ENCODE measurements around the gene PSEN1. TPM values are rescaled to one million over a fixed set of nuclear protein-coding genes. Genes with fewer than 3 reads are reported as not detected.

Gene PSEN1
- total RNA-seq, 1 donor from 2014 or later: 41.1 TPM

DNA sequence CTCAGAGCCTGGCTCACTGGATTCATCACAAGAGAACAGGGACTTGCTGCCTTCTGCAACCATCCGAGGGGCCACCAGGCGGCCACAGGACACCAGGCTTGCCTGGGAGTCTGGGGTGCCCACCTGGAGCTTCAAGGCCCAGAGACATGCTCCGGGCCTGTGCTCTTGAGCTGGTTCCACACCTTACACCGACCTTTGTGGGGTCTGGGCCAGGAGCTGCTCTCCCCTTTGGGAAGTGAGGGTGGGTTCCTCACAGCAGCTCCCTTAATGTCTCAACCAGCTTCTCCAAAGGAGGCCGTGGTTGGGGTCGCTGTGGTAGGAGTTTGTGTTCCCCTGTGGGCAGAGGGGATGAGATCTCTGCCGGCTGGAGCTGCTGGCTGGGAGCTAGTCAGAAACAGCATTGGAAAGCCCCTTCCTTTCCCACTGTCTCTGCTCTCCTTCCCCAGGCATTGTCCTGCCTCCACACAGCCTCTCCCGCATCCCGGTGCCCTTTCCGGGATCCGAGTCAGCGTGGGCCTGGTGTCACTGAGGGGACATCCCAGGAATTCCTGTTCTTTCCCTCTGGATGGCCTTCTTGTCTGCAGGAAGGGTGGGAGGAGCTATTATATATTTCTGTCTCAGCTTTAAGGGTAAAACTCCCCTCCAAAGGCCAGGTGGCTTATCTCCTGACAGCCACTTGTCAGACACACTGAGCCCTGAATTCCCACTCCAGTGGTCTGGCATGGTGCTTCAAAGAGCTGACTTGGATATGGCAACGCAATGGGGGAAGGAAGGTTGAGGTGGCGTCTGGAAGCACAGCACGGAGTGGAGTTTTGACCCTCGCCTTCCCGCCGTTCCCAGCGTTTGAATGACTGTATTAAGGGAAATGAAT is 95.9 kb downstream of the PSEN1 start:
- no peak for DNase-seq (ENCODE audit: low spot score)
- H3K36me3 Mint-ChIP-seq (ENCODE audit: low read depth): peaks cover 3% of the 10 kb centered on the region
- H3K4me3 Mint-ChIP-seq: no peak overlapping the region
- H3K27ac Mint-ChIP-seq: no peak overlapping the region
- peaks cover 7% of the 10 kb centered on the region for H3K4me1 Mint-ChIP-seq (ENCODE audit: low read depth)
- intact Hi-C loops (cut with micrococcal nuclease): no loop called here
- H3K27me3 Mint-ChIP-seq (ENCODE audit: insufficient read depth): peaks cover 42% of the 10 kb centered on the region
- H3K9me3 Mint-ChIP-seq: no peaks in the 10 kb centered on the region

DNA sequence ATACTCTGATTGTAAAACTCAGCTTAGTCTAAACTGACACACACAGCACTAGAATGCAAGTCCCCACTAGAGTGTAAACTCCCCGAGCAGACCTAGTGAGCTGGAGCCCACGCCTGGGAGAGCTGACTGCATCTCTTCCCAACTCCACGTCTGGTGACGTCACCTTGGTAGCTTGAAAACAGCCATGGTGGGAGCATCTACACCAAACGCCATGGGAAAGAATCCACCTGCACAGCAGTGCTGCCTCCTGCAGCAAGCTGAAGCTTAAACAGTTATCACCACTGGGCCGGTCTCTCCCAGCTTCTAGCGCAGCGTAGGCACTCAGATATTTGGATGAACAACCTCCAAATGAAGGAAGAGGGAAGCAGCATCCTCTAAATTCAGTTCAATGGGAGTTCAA is 96.7 kb downstream of the PSEN1 start:
- intact Hi-C loops (cut with micrococcal nuclease): no loop called here
- Mint-ChIP-seq H3K27ac (no peak overlapping the region), H3K27me3 (ENCODE audit: insufficient read depth) (peaks cover 43% of the 10 kb centered on the region), H3K9me3 (no peaks in the 10 kb centered on the region), H3K36me3 (ENCODE audit: low read depth) (peaks cover 3% of the 10 kb centered on the region), H3K4me1 (ENCODE audit: low read depth) (peaks cover 7% of the 10 kb centered on the region), H3K4me3 (no peak overlapping the region)
- no peak for DNase-seq (ENCODE audit: low spot score)

DNA sequence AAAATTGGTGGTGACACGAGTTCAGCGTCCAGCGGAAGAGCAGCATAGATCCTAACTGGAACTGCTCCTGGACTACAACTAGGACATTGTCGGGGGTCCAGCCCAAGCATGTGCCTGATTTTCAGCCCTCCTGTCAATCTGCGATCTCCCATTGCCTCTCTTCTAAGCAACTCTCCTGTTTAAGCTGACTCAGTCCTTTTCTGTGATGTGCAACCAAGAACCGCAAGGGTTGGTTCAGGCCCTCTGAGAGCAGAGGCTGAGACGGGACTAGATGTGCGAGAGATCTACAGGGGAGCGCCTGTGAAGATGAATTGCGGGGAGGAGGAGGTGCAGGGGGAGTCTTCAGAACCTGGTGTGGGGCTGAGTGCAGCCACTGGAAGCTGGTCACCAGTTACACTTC is 97.3 kb downstream of the PSEN1 start:
- no peak overlapping the region for H3K27ac Mint-ChIP-seq
- no peak for DNase-seq (ENCODE audit: low spot score)
- no peak overlapping the region for H3K4me3 Mint-ChIP-seq
- intact Hi-C loops (cut with micrococcal nuclease): no loop called here
- peaks cover 10% of the 10 kb centered on the region for H3K4me1 Mint-ChIP-seq (ENCODE audit: low read depth)
- H3K9me3 Mint-ChIP-seq: no peaks in the 10 kb centered on the region
- peaks cover 46% of the 10 kb centered on the region for H3K27me3 Mint-ChIP-seq (ENCODE audit: insufficient read depth)
- H3K36me3 Mint-ChIP-seq (ENCODE audit: low read depth): peaks cover 2% of the 10 kb centered on the region

DNA sequence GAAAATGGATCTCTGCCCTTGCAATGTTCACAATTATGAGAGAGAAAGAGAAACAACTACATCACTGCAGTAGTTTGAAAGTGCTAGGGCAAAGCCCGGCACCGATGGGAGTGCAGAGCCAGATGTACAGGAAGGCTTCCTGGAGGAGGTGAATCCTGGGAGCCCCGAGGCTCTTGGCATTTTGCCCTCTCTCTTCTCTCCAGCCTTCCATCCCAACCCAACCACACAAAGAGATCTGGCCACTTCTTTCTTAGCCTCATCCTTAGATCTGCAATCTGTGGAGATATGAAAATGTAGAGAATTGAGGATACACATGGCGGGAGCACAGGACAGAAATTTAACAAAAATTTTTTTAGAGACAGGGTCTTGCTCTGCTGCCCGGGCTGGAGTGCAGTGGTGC is 97.7 kb downstream of the PSEN1 start:
- peaks cover 2% of the 10 kb centered on the region for H3K36me3 Mint-ChIP-seq (ENCODE audit: low read depth)
- H3K4me1 Mint-ChIP-seq (ENCODE audit: low read depth): peaks cover 15% of the 10 kb centered on the region
- peaks cover 51% of the 10 kb centered on the region for H3K27me3 Mint-ChIP-seq (ENCODE audit: insufficient read depth)
- H3K9me3 Mint-ChIP-seq: no peaks in the 10 kb centered on the region
- no peak for DNase-seq (ENCODE audit: low spot score)
- H3K4me3 Mint-ChIP-seq: no peak overlapping the region
- intact Hi-C loops (cut with micrococcal nuclease): no loop called here
- H3K27ac Mint-ChIP-seq: no peak overlapping the region

DNA sequence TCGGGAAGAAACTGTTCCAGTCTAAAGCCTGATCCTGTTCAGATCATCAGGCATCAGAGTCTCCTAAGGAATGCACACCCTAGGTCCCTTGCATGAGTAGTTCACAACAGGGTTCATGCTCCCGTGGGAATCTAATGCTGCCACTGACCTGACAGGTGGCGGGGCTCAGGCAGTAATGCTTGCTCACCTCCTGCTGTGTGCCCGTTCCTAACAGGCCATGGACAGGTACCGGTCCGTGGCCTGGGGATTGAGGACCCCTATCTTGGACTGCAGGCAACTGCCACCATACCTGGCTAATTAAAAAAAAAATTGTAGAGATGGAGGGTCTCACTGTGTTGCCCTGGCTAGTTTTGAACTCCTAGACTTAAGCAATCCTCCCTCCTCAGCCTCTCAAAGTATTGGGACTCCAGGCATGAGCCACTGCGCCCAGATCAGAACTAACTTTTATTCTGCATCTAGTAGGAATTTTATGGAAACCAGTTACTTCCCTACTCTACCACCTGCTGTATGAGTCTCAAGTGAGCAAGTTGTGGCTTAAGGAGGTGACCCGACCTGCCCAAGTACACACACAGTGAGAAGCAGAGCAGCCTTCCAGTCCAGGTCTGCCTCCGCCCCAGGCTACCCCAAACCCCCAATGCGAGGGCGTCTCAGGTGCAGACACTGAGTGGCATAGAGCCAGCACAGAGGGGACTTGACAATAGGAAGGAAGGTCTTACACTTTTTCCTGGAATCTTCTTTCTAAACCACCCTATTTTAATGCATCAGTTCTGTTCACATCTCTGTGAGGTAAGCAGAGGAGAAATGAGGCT is 98.5 kb downstream of the PSEN1 start:
- H3K27ac Mint-ChIP-seq: no peak overlapping the region
- H3K4me1 Mint-ChIP-seq (ENCODE audit: low read depth): peaks cover 15% of the 10 kb centered on the region
- no peak for DNase-seq (ENCODE audit: low spot score)
- H3K9me3 Mint-ChIP-seq: no peaks in the 10 kb centered on the region
- peaks cover 55% of the 10 kb centered on the region for H3K27me3 Mint-ChIP-seq (ENCODE audit: insufficient read depth)
- H3K4me3 Mint-ChIP-seq: no peak overlapping the region
- peaks cover 2% of the 10 kb centered on the region for H3K36me3 Mint-ChIP-seq (ENCODE audit: low read depth)
- intact Hi-C loops (cut with micrococcal nuclease): no loop called here

DNA sequence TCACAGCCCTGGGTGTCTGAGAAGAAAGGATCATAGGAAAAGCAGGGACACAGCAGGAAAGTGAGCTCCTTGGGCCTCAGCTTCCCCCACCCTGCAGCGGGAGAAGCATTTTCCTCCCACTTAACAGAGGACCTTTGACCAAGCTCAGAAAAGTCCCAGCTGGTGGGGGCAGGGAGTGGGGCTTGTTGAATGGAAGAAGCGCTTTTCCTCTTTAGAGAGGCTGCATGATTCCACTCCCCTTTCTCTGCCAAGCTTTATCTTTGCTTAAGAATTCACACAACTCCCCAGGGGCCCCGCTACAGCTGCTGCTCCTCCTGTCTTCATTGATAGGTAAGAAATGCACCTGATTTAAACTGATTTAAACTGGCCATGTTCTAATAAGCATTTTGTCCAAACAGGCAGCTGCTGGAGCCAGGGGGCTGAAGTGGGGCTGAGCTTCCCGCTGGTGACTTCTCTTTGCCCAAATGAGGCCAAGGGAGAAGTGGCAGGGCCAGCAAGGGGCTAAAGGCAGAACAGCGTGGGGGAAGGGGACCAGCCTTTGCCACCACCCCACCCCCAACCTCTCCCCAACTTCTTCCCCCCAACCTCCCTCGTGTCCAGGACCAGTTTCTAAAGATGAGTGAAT is 99.3 kb downstream of the PSEN1 start:
- no peak for DNase-seq (ENCODE audit: low spot score)
- H3K36me3 Mint-ChIP-seq (ENCODE audit: low read depth): peaks cover 2% of the 10 kb centered on the region
- peaks cover 15% of the 10 kb centered on the region for H3K4me1 Mint-ChIP-seq (ENCODE audit: low read depth)
- no peaks in the 10 kb centered on the region for H3K9me3 Mint-ChIP-seq
- H3K27me3 Mint-ChIP-seq (ENCODE audit: insufficient read depth): peaks cover 62% of the 10 kb centered on the region
- H3K27ac Mint-ChIP-seq: no peak overlapping the region
- intact Hi-C loops (cut with micrococcal nuclease): no loop called here
- no peak overlapping the region for H3K4me3 Mint-ChIP-seq

DNA sequence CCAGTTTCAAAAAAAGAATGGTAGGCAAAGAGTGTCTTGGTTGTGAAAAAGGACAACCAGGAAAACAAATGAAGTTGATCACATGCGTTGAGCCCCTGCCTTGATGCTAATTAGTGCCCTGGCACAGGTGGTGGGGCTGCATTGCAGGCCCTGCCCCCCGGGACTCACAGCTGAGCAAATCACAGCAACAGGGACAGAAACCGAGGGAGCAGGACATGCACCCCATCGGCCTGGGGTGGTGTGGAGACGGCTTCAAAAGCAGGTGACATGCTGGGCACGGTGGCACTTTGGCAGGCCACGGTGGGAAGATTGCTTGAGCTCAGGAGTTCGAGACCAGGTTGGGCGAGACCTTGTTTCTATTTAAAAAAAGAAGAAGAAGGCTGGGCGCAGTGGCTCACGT is 99.8 kb downstream of the PSEN1 start:
- DNase-seq (ENCODE audit: low spot score): no peak
- Mint-ChIP-seq H3K36me3 (ENCODE audit: low read depth) (peaks cover 2% of the 10 kb centered on the region), H3K4me3 (no peak overlapping the region), H3K27me3 (ENCODE audit: insufficient read depth) (peaks cover 67% of the 10 kb centered on the region), H3K9me3 (no peaks in the 10 kb centered on the region), H3K4me1 (ENCODE audit: low read depth) (peaks cover 15% of the 10 kb centered on the region), H3K27ac (no peak overlapping the region)
- intact Hi-C loops (cut with micrococcal nuclease): no loop called here

DNA sequence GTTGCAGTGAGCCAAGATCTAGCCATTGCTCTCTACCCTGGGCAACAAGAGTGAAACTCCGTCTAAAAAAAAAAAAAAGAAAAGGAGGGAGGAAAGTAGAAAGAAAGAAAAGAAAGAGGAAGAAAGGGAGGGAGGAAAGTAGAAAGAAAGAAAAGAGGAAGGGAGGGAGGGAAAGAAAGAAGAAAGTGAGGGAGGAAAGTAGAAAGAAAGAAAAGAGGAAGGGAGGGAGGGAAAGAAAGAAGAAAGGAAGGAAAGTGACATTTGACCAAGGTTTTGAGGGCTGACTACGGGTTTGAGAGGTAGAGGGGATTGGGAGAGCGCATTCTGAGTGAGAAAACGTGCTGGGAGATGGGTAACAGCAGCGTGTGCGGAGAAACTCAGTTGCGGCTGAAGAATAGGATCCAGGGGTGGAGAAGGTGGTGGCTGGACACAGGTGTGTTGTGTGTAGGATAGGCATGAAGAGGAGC is 100.5 kb downstream of the PSEN1 start:
- DNase-seq (ENCODE audit: low spot score): no peak
- peaks cover 72% of the 10 kb centered on the region for H3K27me3 Mint-ChIP-seq (ENCODE audit: insufficient read depth)
- H3K36me3 Mint-ChIP-seq (ENCODE audit: low read depth): peaks cover 2% of the 10 kb centered on the region
- intact Hi-C loops (cut with micrococcal nuclease): no loop called here
- peaks cover 15% of the 10 kb centered on the region for H3K4me1 Mint-ChIP-seq (ENCODE audit: low read depth)
- no peak overlapping the region for H3K27ac Mint-ChIP-seq
- H3K4me3 Mint-ChIP-seq: peak overlapping the region; percentile 68
- no peaks in the 10 kb centered on the region for H3K9me3 Mint-ChIP-seq

DNA sequence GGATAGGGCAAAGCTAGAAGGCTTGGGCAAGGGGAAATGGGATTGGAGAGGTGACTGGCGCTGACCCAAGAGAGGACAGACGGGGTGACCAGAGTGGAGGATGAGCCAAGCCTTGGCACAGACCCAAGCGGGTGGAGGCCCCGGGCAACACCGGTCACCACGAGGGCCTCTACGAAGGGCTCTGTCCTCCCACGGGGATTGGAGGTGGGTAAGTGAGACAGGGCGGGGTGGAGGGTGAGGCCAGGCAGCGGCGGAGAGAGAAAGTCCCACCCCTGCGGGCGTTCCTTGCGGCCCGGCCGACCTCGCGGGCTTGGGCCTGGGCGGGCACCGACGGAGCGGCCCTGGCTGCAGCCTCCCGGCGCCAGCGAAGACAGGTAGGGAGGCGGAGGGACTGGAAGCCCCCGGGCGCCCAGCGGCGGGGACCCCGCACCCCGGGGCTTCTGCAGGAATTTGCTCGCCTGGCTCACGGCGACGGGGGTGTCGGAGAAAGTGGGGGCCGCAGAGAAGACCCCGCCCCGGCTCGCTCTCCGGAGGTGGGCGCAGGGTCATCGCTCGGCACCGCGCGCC is 101.0 kb downstream of the PSEN1 start, which contains the start of gene PAPLN:
TSS of gene PAPLN (plus strand) at position 288 of the 567 bp plus-strand sequence. CDS start 2,273 bp downstream, outside the sequence.
- Mint-ChIP-seq H3K36me3 (ENCODE audit: low read depth) (peaks cover 2% of the 10 kb centered on the region), H3K4me3 (peak within 1 kb of the TSS; percentile 68), H3K4me1 (ENCODE audit: low read depth) (peaks cover 15% of the 10 kb centered on the region), H3K27me3 (ENCODE audit: insufficient read depth) (peaks cover 75% of the 10 kb centered on the region), H3K27ac (no peak within 1 kb of the TSS), H3K9me3 (no peaks in the 10 kb centered on the region)
- intact Hi-C loops (cut with micrococcal nuclease): no loop called here
- DNase-seq (ENCODE audit: low spot score): no peak

DNA sequence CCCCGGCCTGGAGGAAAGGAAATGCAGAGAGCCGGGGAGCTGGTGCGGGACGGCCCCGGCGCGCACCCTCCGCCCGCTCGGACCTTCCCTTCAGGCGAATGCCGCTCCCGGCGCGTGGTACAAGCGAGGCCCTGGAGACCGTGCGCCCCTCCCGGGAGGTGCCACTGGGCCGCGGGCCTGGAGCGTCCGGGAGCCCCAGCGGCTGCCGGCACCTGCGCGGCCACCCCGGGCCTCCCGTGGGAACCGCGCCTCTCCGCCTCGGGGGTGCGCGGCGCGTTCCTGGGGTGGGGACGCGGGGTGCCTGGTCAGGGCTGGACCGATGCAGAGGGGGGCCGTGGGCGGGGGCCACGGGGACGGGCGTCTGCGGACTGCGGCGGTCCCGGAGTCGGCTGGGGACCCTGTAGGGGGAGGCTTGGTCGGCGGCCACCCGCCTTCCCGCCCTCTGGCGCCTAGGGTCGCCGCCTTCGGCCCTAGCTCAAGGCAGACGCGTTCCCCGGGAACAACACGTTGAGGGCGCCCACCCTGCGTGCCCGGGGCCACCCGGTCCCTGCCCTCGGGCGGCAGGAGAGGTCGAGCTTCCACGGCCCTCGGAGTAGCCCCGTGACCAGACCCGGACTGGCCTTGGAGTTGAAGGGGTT is 101.6 kb downstream of the PSEN1 start:
- Mint-ChIP-seq H3K36me3 (ENCODE audit: low read depth) (peaks cover 2% of the 10 kb centered on the region), H3K9me3 (no peaks in the 10 kb centered on the region), H3K27ac (no peak overlapping the region), H3K27me3 (ENCODE audit: insufficient read depth) (peaks cover 77% of the 10 kb centered on the region), H3K4me1 (ENCODE audit: low read depth) (peaks cover 21% of the 10 kb centered on the region), H3K4me3 (no peak overlapping the region)
- intact Hi-C loops (cut with micrococcal nuclease): no loop called here
- DNase-seq (ENCODE audit: low spot score): no peak

DNA sequence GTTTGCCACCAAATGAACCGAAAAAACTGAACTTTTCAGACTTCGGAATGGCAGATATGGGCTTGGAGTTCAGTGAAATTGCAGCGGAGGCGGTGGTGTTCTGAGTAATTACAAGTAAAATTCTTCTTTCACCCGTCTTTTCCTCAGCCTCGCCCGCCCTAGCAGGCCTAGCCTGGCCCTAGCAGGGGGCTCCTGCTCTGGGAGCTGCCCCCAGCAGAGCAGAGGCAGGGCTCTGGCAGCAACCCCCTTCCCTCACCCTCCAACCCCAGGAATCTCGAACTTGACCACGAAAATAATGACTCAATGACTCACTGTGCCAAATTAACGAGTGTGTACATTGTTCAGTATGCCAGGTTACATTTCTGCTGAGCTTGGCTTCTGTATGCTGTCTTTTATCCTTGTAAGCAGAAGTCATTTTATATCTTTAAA is 102.1 kb downstream of the PSEN1 start:
- Mint-ChIP-seq H3K4me3 (peak overlapping the region; percentile 19), H3K27me3 (ENCODE audit: insufficient read depth) (peaks cover 78% of the 10 kb centered on the region), H3K27ac (no peak overlapping the region), H3K36me3 (ENCODE audit: low read depth) (peaks cover 2% of the 10 kb centered on the region), H3K4me1 (ENCODE audit: low read depth) (peaks cover 26% of the 10 kb centered on the region), H3K9me3 (no peaks in the 10 kb centered on the region)
- intact Hi-C loops (cut with micrococcal nuclease): no loop called here
- DNase-seq (ENCODE audit: low spot score): no peak

DNA sequence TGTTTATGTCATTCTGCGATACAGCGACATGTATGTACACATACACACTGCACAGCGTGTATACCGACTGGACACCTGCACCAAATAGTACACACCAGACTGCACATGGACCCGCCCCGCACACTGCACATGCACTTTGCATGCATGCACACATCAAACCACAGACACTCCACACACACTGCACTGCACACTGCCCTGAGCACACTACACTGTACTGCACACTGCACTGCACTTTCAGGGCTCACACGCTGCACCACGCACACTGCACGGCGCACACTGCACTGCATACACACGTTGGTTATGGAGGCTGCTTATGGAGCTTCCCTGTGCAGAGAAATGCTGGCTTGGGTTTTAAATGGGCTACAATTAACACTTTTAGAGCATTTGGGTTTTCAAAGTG is 102.6 kb downstream of the PSEN1 start:
- H3K4me3 Mint-ChIP-seq: no peak overlapping the region
- DNase-seq (ENCODE audit: low spot score): no peak
- peaks cover 2% of the 10 kb centered on the region for H3K36me3 Mint-ChIP-seq (ENCODE audit: low read depth)
- H3K9me3 Mint-ChIP-seq: no peaks in the 10 kb centered on the region
- peaks cover 79% of the 10 kb centered on the region for H3K27me3 Mint-ChIP-seq (ENCODE audit: insufficient read depth)
- intact Hi-C loops (cut with micrococcal nuclease): no loop called here
- H3K27ac Mint-ChIP-seq: no peak overlapping the region
- H3K4me1 Mint-ChIP-seq (ENCODE audit: low read depth): peaks cover 31% of the 10 kb centered on the region
